Nephron (organoid): ENCODE measurements around the gene UNC13A.
"Not testable (repeated sequence)": the region's sequence is repeated elsewhere in the genome, so short reads cannot be mapped to it uniquely, and the experiment has no call there.

Experiments
- H3K27ac Mint-ChIP-seq, 3 experiments: 2 replicates each; pipeline ENCODE4 v1.8.0; 2020; ENCODE audit warnings: mixed read lengths in 3 of 3, mild to moderate bottlenecking in 2 of 3, moderate library complexity in 1 of 3
- H3K27me3 Mint-ChIP-seq: 2 replicates; pipeline ENCODE4 v1.8.0; 2021; ENCODE audit warnings: low read depth, mild to moderate bottlenecking, moderate library complexity, mixed read lengths
- H3K36me3 Mint-ChIP-seq: 2 replicates; pipeline ENCODE4 v1.8.0; 2020; ENCODE audit warnings: low read depth, mixed read lengths
- H3K4me1 Mint-ChIP-seq: 2 replicates; pipeline ENCODE4 v1.8.0; 2020; ENCODE audit warnings: mixed read lengths
- H3K4me3 Mint-ChIP-seq, 3 experiments: 2 replicates each; pipeline ENCODE4 v1.8.0; 2020; ENCODE audit warnings: mild to moderate bottlenecking in 3 of 3, mixed read lengths in 3 of 3, moderate library complexity in 2 of 3
- H3K9me3 Mint-ChIP-seq: 2 replicates; pipeline ENCODE4 v1.8.0; 2020; ENCODE audit warnings: mixed read lengths
- TF ChIP-seq, protein P1 (sequence below), 3 experiments: fragments of 200-600 bp; sonication (generic); IDR thresholded peaks; one replicate each; pipeline ENCODE4 v1.5.0; 2021; ENCODE audit warnings: antibody characterized with exemption in 3 of 3; ENCODE audit not compliant: unreplicated experiment in 3 of 3

The UNC13A gene

DNA sequence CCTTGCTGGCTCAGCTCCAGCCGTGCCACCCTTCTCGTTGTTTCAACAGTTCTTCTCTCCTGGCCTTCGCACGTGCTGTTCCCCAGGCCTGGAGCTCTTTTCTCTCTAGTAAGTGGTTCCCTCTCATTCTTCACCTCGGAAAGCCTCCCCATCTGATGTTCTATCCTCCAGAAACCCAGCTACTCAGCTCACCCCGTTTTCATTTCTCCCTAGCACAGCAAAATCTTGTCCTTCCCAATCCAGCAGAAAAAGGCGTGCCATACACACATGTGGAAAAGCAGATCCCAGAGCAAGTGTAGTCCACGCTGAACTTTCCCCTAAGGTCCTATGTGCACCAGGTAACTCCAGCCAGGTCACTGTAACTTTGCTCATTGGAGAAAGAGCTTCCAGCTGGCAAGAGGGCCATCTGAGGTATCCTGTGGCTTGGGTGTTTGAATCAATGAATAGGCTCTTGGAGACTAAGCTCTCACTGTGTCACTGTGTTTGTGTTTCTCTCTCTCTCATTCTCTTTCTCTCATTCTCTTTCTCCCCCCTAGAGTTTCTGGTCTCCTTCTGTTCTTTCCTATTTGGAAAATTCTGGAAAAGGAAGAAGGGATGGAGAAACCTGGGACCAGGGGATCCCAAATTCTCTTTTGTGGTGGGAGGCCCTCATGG, 83.7 kb downstream of the UNC13A start:
- Mint-ChIP-seq H3K36me3 (no peaks in the 10 kb centered on the region), H3K27me3 (peaks cover 32% of the 10 kb centered on the region), H3K9me3 (no peaks in the 10 kb centered on the region), H3K4me3 (no peak overlapping the region), H3K4me1 (peaks cover 5% of the 10 kb centered on the region), H3K27ac (no peak overlapping the region)
- TF ChIP-seq, protein P1, sequence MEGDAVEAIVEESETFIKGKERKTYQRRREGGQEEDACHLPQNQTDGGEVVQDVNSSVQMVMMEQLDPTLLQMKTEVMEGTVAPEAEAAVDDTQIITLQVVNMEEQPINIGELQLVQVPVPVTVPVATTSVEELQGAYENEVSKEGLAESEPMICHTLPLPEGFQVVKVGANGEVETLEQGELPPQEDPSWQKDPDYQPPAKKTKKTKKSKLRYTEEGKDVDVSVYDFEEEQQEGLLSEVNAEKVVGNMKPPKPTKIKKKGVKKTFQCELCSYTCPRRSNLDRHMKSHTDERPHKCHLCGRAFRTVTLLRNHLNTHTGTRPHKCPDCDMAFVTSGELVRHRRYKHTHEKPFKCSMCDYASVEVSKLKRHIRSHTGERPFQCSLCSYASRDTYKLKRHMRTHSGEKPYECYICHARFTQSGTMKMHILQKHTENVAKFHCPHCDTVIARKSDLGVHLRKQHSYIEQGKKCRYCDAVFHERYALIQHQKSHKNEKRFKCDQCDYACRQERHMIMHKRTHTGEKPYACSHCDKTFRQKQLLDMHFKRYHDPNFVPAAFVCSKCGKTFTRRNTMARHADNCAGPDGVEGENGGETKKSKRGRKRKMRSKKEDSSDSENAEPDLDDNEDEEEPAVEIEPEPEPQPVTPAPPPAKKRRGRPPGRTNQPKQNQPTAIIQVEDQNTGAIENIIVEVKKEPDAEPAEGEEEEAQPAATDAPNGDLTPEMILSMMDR (IDR thresholded peaks at IDR 0.05; ENCODE audit: unreplicated experiment in 3 of 3) = no peak

DNA sequence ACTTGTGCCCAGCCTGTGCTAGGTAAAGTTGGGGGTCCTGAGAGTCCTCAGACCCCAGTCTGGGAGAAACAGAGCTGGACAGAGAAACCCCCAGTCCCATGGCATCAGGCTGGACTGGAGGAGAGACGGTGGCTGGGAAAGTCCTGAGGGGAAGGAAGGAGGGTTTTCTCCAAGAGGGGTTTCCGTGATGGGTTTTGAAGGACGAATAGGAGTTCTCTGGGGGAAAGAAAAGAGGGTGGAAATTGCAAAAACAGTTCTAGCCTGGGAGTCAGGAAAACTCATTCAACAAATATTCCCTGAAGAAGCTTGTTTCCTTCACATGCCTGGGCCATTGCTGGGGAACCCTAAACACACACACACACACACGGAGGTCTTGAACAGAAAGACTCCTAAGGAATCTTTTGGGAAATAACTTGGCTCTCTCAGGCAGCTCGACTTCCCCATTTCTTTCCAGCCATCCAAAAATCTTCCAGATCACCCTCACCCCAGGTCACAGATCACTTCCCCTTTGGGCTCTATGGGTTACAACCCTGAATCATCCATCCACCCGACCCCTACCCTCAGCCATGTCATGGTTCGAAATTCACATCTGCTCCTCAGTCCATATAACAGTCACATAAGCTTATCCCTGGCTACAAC, 85.2 kb downstream of the UNC13A start:
- TF ChIP-seq, protein P1 (IDR thresholded peaks at IDR 0.05; ENCODE audit: unreplicated experiment in 3 of 3) = no peak
- H3K27me3 Mint-ChIP-seq = peaks cover 29% of the 10 kb centered on the region
- no peaks in the 10 kb centered on the region for H3K36me3 Mint-ChIP-seq
- H3K9me3 Mint-ChIP-seq = no peaks in the 10 kb centered on the region
- H3K4me3 Mint-ChIP-seq = no peak overlapping the region
- H3K27ac Mint-ChIP-seq = no peak overlapping the region
- peaks cover 5% of the 10 kb centered on the region for H3K4me1 Mint-ChIP-seq

DNA sequence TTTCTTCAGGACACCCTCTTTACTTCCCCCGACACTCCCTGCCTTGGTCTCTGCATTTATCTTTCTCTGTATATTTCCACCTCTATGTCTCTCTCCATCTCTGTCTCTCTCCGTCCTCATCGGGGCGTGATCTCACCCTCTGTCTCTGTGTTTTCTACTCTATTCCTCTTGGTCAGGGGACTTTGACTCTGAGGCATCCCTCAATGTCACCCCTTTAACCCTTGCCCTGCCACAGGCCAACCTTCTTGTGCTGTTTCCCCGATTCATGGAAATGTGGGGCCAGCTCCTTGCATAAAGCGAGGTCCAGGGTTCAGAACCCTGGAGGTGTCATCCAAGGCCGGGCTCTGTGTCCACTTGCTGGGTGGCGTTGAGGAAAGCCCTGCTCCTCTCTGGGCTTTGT, 85.9 kb downstream of the UNC13A start:
- Mint-ChIP-seq H3K36me3 (no peaks in the 10 kb centered on the region), H3K9me3 (no peaks in the 10 kb centered on the region), H3K27ac (no peak overlapping the region), H3K27me3 (peaks cover 24% of the 10 kb centered on the region), H3K4me1 (peaks cover 5% of the 10 kb centered on the region), H3K4me3 (no peak overlapping the region)
- TF ChIP-seq, protein P1 (IDR thresholded peaks at IDR 0.05; ENCODE audit: unreplicated experiment in 3 of 3) = no peak

DNA sequence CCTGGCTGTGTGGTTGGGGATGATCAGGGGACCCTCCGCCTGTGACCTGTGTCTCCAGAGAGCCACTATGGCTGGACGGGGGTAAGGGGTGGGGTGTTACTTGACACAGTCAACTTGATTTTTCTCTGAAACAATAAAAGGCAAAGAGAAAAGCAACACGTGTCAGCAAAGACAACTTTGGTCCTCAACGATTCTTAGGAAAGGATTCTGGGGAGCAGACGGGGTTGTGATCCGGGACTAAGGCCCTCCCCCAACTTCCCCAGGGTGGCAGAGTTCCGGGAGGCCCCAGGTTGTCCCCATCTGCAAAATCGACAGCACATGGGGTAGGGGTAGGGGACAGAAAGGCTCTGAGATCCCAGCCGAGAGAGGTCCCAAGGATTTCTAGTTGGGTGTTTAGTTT, 86.5 kb downstream of the UNC13A start:
- TF ChIP-seq, protein P1 (IDR thresholded peaks at IDR 0.05; ENCODE audit: unreplicated experiment in 3 of 3) = no peak
- no peaks in the 10 kb centered on the region for H3K36me3 Mint-ChIP-seq
- no peak overlapping the region for H3K4me3 Mint-ChIP-seq
- peaks cover 24% of the 10 kb centered on the region for H3K27me3 Mint-ChIP-seq
- H3K9me3 Mint-ChIP-seq = no peaks in the 10 kb centered on the region
- no peak overlapping the region for H3K27ac Mint-ChIP-seq
- peaks cover 2% of the 10 kb centered on the region for H3K4me1 Mint-ChIP-seq

DNA sequence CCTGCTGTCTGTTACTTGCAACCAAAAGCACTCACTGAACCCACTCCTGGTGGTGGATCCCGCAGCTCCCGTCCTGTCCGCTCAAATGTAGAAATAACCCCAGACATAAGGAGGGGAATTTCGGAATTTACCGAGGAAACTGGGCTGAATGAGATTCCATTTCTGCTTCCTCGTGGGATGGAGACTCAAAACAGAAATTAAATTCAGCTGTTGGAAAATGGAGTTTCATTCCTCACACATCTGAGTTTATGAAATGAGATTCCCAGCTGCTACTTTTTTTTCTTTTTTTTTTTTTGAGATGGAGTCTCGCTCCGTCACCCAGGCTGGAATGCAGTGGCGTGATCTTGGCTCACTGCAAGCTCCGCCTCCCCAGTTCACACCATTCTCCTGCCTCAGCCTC, 88.4 kb downstream of the UNC13A start:
- Mint-ChIP-seq H3K4me3 (no peak overlapping the region), H3K4me1 (no peaks in the 10 kb centered on the region), H3K36me3 (no peaks in the 10 kb centered on the region), H3K9me3 (no peaks in the 10 kb centered on the region), H3K27ac (no peak overlapping the region), H3K27me3 (peaks cover 24% of the 10 kb centered on the region)
- TF ChIP-seq, protein P1 (IDR thresholded peaks at IDR 0.05; ENCODE audit: unreplicated experiment in 3 of 3) = no peak

DNA sequence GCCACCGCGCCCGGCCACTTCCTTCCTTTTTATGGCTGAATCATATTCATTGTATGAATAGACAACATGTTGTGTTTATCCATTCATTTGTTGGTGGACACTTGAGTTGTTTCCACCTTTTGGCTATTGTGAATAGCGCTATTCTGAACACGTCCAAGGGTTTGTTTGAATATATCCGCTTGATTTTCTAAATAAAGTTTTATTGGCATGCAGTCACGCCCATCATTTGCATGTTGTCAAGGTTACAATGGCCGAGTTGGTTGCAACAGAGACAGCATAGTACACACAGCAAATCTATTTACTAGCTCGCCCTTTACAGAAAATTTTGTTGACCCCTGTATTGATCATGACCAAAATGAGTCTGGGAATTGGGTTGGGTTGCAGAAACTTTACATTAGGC, 89.2 kb downstream of the UNC13A start:
- TF ChIP-seq, protein P1 (IDR thresholded peaks at IDR 0.05; ENCODE audit: unreplicated experiment in 3 of 3) = no peak
- H3K9me3 Mint-ChIP-seq = no peaks in the 10 kb centered on the region
- no peak overlapping the region for H3K4me3 Mint-ChIP-seq
- H3K4me1 Mint-ChIP-seq = no peaks in the 10 kb centered on the region
- H3K27me3 Mint-ChIP-seq = peaks cover 18% of the 10 kb centered on the region
- no peaks in the 10 kb centered on the region for H3K36me3 Mint-ChIP-seq
- no peak overlapping the region for H3K27ac Mint-ChIP-seq

DNA sequence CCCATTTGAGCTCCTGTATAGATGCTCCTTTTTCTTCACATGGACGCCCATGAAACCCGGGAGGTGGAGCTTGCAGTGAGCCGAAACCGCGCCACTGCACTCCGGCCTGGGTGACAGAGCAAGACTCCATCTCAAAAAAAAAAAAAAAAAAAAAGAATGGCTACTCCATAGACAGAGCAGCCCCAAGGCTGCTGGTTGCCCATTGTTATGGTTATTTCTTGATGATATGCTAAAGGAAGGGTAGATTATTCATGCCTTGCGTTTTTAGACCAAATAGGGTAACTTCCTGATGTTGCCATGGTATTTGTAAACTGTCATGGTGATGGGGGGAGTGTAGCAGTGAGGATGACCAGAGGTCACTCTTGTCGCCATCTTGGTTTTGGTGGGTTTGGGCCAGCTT, 90.1 kb downstream of the UNC13A start:
- not testable (repeated sequence) for H3K9me3 Mint-ChIP-seq, H3K36me3 Mint-ChIP-seq, H3K4me3 Mint-ChIP-seq, H3K4me1 Mint-ChIP-seq, H3K27ac Mint-ChIP-seq
- H3K27me3 Mint-ChIP-seq = peaks cover 18% of the 10 kb centered on the region

DNA sequence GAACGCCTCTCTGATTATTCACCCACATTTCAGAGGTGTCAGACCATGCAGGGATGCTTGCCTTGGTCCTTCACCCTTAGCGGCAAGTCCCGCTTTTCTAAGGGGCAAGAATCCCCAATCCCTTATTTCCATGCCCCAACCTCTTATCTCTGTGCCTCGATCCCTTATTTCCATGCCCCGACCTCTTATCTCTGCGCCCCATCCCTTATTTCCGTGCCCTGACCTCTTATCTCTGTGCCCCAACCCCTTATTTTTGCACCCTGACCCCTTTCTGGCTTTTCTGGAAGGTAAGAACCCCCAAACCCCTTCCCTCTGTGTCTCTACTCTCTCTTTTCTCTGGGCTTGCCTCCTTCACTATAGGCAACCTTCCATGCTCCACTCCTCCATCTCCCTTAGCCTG, 93.9 kb downstream of the UNC13A start:
- H3K36me3 Mint-ChIP-seq, H3K27ac Mint-ChIP-seq, H3K4me1 Mint-ChIP-seq, H3K27me3 Mint-ChIP-seq, H3K4me3 Mint-ChIP-seq, H3K9me3 Mint-ChIP-seq: not testable (repeated sequence)
